ENCODE data around the gene SP4.

DNA sequence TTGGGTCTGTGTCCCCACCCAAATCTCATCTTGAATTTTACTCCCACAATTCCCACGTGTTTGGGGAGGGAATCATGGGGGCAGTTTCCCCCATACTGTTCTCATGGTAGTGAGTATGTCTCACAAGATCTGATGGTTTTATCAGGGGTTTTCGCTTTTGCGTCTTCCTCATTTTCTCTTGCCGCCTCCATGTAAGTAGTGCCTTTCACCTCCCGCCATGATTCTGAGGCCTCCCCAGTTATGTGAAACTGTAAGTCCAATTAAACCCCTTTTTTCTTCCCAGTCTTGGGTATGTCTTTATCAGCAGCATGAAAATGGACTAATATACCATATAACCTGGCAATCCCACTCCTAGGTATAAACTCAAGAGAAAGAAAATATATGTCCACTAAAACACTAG, 25.9 kb upstream of the SP4 start:
- TF ChIP-seq, protein P1, sequence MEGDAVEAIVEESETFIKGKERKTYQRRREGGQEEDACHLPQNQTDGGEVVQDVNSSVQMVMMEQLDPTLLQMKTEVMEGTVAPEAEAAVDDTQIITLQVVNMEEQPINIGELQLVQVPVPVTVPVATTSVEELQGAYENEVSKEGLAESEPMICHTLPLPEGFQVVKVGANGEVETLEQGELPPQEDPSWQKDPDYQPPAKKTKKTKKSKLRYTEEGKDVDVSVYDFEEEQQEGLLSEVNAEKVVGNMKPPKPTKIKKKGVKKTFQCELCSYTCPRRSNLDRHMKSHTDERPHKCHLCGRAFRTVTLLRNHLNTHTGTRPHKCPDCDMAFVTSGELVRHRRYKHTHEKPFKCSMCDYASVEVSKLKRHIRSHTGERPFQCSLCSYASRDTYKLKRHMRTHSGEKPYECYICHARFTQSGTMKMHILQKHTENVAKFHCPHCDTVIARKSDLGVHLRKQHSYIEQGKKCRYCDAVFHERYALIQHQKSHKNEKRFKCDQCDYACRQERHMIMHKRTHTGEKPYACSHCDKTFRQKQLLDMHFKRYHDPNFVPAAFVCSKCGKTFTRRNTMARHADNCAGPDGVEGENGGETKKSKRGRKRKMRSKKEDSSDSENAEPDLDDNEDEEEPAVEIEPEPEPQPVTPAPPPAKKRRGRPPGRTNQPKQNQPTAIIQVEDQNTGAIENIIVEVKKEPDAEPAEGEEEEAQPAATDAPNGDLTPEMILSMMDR (IDR thresholded peaks at IDR 0.05) = no peak
- TF ChIP-seq POLR2A (IDR thresholded peaks at IDR 0.05; ENCODE audit: low read depth) = no peak
- TF ChIP-seq POLR2AphosphoS5 (IDR thresholded peaks at IDR 0.05) = no peak
- TF ChIP-seq EP300 (IDR thresholded peaks at IDR 0.05) = no peak

All from esophagus muscularis mucosa (tissue), 4 donors.